ENCODE measurements around the gene WWOX.

The WWOX gene

GRCh38 chr16:78955206-78955605, 855.8 kb downstream of the WWOX start:
- DNase-seq (ENCODE audit: low read depth), result no peak
- H3K4me3 ChIP-seq (ENCODE audit: low read length), result no peak overlapping the region

GRCh38 chr16:78956859-78957258, 857.4 kb downstream of the WWOX start:
- H3K4me3 ChIP-seq (ENCODE audit: low read length), result no peak overlapping the region
- DNase-seq (ENCODE audit: low read depth), result no peak
- TF ChIP-seq, protein P1, sequence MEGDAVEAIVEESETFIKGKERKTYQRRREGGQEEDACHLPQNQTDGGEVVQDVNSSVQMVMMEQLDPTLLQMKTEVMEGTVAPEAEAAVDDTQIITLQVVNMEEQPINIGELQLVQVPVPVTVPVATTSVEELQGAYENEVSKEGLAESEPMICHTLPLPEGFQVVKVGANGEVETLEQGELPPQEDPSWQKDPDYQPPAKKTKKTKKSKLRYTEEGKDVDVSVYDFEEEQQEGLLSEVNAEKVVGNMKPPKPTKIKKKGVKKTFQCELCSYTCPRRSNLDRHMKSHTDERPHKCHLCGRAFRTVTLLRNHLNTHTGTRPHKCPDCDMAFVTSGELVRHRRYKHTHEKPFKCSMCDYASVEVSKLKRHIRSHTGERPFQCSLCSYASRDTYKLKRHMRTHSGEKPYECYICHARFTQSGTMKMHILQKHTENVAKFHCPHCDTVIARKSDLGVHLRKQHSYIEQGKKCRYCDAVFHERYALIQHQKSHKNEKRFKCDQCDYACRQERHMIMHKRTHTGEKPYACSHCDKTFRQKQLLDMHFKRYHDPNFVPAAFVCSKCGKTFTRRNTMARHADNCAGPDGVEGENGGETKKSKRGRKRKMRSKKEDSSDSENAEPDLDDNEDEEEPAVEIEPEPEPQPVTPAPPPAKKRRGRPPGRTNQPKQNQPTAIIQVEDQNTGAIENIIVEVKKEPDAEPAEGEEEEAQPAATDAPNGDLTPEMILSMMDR (IDR thresholded peaks at IDR 0.05; ENCODE audit: insufficient read depth, low read depth, low read length, missing control alignments), result no peak

More at GRCh38 chr16:78955206-78955605, 855.8 kb downstream of the WWOX start:
- TF ChIP-seq, protein P1 (IDR thresholded peaks at IDR 0.05; ENCODE audit: insufficient read depth, low read depth, low read length, missing control alignments), result no peak

GRCh38 chr16:78957317-78958100, 858.1 kb downstream of the WWOX start:
- H3K4me3 ChIP-seq (ENCODE audit: low read length), result no peak overlapping the region
- TF ChIP-seq, protein P1 (IDR thresholded peaks at IDR 0.05; ENCODE audit: insufficient read depth, low read depth, low read length, missing control alignments), result no peak
- no peak for DNase-seq (ENCODE audit: low read depth)

DNA sequence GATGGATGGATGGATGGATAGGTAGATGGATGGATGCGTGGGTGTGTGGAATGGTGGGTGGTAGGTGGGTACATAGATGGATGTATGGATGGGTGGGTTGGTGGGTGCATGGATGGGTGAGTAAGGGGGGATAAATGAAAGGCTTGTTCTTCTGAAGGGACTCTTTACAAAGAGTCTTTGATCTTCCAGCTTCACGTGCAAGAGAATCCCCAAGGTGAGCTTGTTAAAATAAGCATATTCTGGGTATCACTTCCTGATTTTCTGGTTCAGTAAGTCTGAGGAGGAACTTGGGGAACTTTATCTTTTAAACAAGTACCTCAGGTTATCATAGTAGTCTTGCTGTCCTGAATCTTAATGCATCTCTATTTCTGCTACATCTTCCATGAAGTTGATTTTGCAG, 862.0 kb downstream of the WWOX start:
- no peak for DNase-seq (ENCODE audit: low read depth)

DNA sequence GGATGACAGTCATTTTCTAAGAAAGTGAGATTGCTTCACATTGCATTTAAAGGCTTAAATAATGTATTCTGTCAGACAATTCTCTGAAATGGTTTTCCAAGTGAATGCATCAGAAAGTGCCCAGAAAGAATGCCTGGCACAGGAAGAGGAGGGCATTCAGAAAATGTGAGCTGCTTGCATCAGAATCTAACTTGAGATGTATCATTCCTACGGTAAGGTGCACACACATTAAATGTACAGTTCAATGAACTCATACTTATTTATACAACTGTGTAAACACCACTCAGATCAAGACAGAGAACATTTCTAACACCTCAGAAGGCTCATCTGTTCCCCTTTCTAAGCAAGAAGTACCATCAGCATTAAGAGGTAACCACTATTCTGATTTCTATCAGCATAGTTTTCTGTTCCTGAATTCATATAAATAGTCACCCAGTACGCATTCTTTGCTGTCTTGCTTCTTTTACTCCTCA, 863.0 kb downstream of the WWOX start:
- no peak overlapping the region for H3K4me3 ChIP-seq (ENCODE audit: low read length)
- no peak for DNase-seq (ENCODE audit: low read depth)
- TF ChIP-seq, protein P1 (IDR thresholded peaks at IDR 0.05; ENCODE audit: insufficient read depth, low read depth, low read length, missing control alignments), result no peak

More for the DNA sequence above, 862.0 kb downstream of the WWOX start:
- no peak overlapping the region for H3K4me3 ChIP-seq (ENCODE audit: low read length)
- TF ChIP-seq, protein P1 (IDR thresholded peaks at IDR 0.05; ENCODE audit: insufficient read depth, low read depth, low read length, missing control alignments), result no peak

DNA sequence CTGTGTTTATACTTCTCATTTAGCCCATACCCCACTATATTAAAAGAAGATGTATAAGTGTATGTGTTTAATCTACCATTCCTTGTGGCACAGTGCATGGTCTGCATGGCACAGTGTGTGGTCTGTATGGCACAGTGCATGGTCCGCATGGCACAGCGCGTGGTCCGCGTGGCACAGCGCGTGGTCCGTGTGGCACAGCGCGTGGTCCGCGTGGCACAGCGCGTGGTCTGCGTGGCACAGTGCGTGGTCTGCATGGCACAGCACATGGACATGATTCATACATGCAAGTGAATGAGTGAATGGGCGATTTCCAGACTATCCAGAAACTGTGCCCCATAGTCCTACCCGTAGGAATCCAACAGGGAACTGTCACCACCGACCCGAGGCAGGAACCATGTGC, 868.5 kb downstream of the WWOX start:
- DNase-seq (ENCODE audit: low read depth), result no peak
- TF ChIP-seq, protein P1 (IDR thresholded peaks at IDR 0.05; ENCODE audit: insufficient read depth, low read depth, low read length, missing control alignments), result no peak
- H3K4me3 ChIP-seq (ENCODE audit: low read length), result no peak overlapping the region

GRCh38 chr16:78969721-78970120, 870.3 kb downstream of the WWOX start:
- TF ChIP-seq, protein P1 (IDR thresholded peaks at IDR 0.05; ENCODE audit: insufficient read depth, low read depth, low read length, missing control alignments), result no peak
- H3K4me3 ChIP-seq (ENCODE audit: low read length), result no peak overlapping the region
- DNase-seq (ENCODE audit: low read depth), result no peak

Data from epithelial cell of esophagus (primary cell).